Activated B cell treated with CpG ODN at 0.5 μM for 24 hours (primary cell): ENCODE results near the gene TUBA8. TPM values are rescaled to one million over a fixed set of nuclear protein-coding genes. Genes with fewer than 3 reads are reported as not detected.
"Not testable (repeated sequence)": the region's sequence is repeated elsewhere in the genome, so short reads cannot be mapped to it uniquely, and the experiment has no call there.

Experiments
- ATAC-seq: fragments of 200-7000 bp; cut with Tn5 transposase; one replicate; pipeline ENCODE4 v1.10.0; 2021; ENCODE audit warnings: low read depth, mild to moderate bottlenecking, moderate library complexity
- CTCF ChIA-PET: fragments of 350-600 bp; sonication (Branson Sonifier 250); formaldehyde crosslinking; loops from one replicate; lab custom pipeline; 2021; ENCODE audit warnings: antibody characterized with exemption; lab: Charles Lee
- POLR2A ChIA-PET: fragments of 350-600 bp; sonication (Branson Sonifier 250); formaldehyde crosslinking; loops from one replicate; lab custom pipeline; 2021; ENCODE audit warnings: antibody characterized with exemption; lab: Charles Lee
- DNase-seq: peaks from one replicate; pipeline ENCODE4 v3.0.0; 2022
- H3K27ac Mint-ChIP-seq: one replicate; pipeline ENCODE4 v1.8.0; 2020; ENCODE audit warnings: mixed read lengths
- H3K27me3 Mint-ChIP-seq: one replicate; pipeline ENCODE4 v1.8.0; 2021; ENCODE audit warnings: mixed read lengths
- H3K36me3 Mint-ChIP-seq: one replicate; pipeline ENCODE4 v1.8.0; 2021; ENCODE audit warnings: low read depth, mixed read lengths
- H3K4me1 Mint-ChIP-seq: one replicate; pipeline ENCODE4 v1.8.0; 2021; ENCODE audit warnings: mixed read lengths
- H3K4me3 Mint-ChIP-seq: one replicate; pipeline ENCODE4 v1.8.0; 2020; ENCODE audit warnings: mild to moderate bottlenecking, mixed read lengths
- H3K9me3 Mint-ChIP-seq: one replicate; pipeline ENCODE4 v1.8.0; 2020; ENCODE audit warnings: mixed read lengths
- CTCF ChIP-seq: fragments of 200-600 bp; IDR thresholded peaks from one replicate; pipeline ENCODE4 v1.8.0; 2022; ENCODE audit warnings: antibody characterized with exemption, mild to moderate bottlenecking
- intact Hi-C: fragments of 100-400 bp; cut with micrococcal nuclease; formaldehyde crosslinking; loops from one replicate; pipeline ENCODE4 v1.15.1; 2024
- total RNA-seq: library from RNA; stranded (reverse); gene quantifications from 2 replicates; pipeline ENCODE4 v1.2.3, GENCODE V29; 2022

Gene TUBA8
- total RNA-seq, 1 donor from 2014 or later, result 2.4 TPM

GRCh38 chr22:18152519-18152918 lies 41.9 kb downstream of the TUBA8 start:
- Mint-ChIP-seq H3K36me3 (peaks cover 4% of the 10 kb centered on the region), H3K9me3 (no peaks in the 10 kb centered on the region), H3K4me1 (peaks cover 21% of the 10 kb centered on the region), H3K27me3 (no peaks in the 10 kb centered on the region), H3K4me3 (no peak overlapping the region), H3K27ac (no peak overlapping the region)
- intact Hi-C loops, result no loop called here
- ChIA-PET POLR2A (no interaction called here), CTCF (no interaction called here)
- no peak for DNase-seq
- no peak for TF ChIP-seq CTCF
- no peak for ATAC-seq

- ATAC-seq (no peak), DNase-seq (no peak)
- intact Hi-C loops, result no loop called here
- ChIA-PET CTCF (no interaction called here), POLR2A (no interaction called here)
- Mint-ChIP-seq H3K27ac (no peak overlapping the region), H3K4me3 (no peak overlapping the region), H3K4me1 (peaks cover 19% of the 10 kb centered on the region), H3K36me3 (peaks cover 4% of the 10 kb centered on the region), H3K27me3 (no peaks in the 10 kb centered on the region), H3K9me3 (no peaks in the 10 kb centered on the region)
- no peak for TF ChIP-seq CTCF
Measured at GRCh38 chr22:18154821-18155390, 44.3 kb downstream of the TUBA8 start.

GRCh38 chr22:18155546-18155945 lies 44.9 kb downstream of the TUBA8 start:
- H3K36me3 Mint-ChIP-seq, H3K4me3 Mint-ChIP-seq, ATAC-seq, CTCF ChIA-PET, H3K9me3 Mint-ChIP-seq, DNase-seq, POLR2A ChIA-PET, intact Hi-C loops, H3K27ac Mint-ChIP-seq, H3K27me3 Mint-ChIP-seq: not testable (repeated sequence)
- peaks cover 13% of the 10 kb centered on the region for H3K4me1 Mint-ChIP-seq

GRCh38 chr22:18156878-18157713 lies 46.5 kb downstream of the TUBA8 start:
- ATAC-seq (no peak), DNase-seq (no peak)
- no peak overlapping the region for H3K4me3 Mint-ChIP-seq
- no peak for TF ChIP-seq CTCF
- H3K4me1 Mint-ChIP-seq, result peaks cover 4% of the 10 kb centered on the region
- ChIA-PET CTCF (no interaction called here), POLR2A (no interaction called here)
- no peaks in the 10 kb centered on the region for H3K9me3 Mint-ChIP-seq
- H3K27me3 Mint-ChIP-seq, result no peaks in the 10 kb centered on the region
- H3K27ac Mint-ChIP-seq, result no peak overlapping the region
- intact Hi-C loops, result no loop called here
- peaks cover 4% of the 10 kb centered on the region for H3K36me3 Mint-ChIP-seq

- Mint-ChIP-seq H3K9me3 (no peaks in the 10 kb centered on the region), H3K4me1 (peaks cover 2% of the 10 kb centered on the region), H3K27ac (no peak overlapping the region), H3K36me3 (peaks cover 4% of the 10 kb centered on the region), H3K4me3 (no peak overlapping the region), H3K27me3 (no peaks in the 10 kb centered on the region)
- no peak for DNase-seq
- no peak for ATAC-seq
- TF ChIP-seq CTCF, result no peak
- intact Hi-C loops, result no loop called here
- POLR2A ChIA-PET, result no interaction called here
- CTCF ChIA-PET, result no interaction called here
Measured at GRCh38 chr22:18157714-18158028, 47.1 kb downstream of the TUBA8 start.

- H3K27ac Mint-ChIP-seq, H3K36me3 Mint-ChIP-seq, CTCF ChIA-PET, H3K4me1 Mint-ChIP-seq, H3K27me3 Mint-ChIP-seq, H3K9me3 Mint-ChIP-seq, H3K4me3 Mint-ChIP-seq, DNase-seq, ATAC-seq, intact Hi-C loops: not testable (repeated sequence)
- POLR2A ChIA-PET, result interaction anchor here (0.6 kb wide), 1 partner anchor 10 kb away, joined by 3 read pairs; no protein-coding TSS in a partner anchor
Measured at GRCh38 chr22:18160641-18161040, 50.0 kb downstream of the TUBA8 start.

- H3K4me1 Mint-ChIP-seq, intact Hi-C loops, H3K27ac Mint-ChIP-seq, CTCF ChIA-PET, POLR2A ChIA-PET, H3K36me3 Mint-ChIP-seq, H3K9me3 Mint-ChIP-seq, DNase-seq, H3K27me3 Mint-ChIP-seq, H3K4me3 Mint-ChIP-seq: not testable (repeated sequence)
- ATAC-seq, result peak; percentile 18
Measured at GRCh38 chr22:18163843-18164242, 53.2 kb downstream of the TUBA8 start.

- CTCF ChIA-PET, H3K9me3 Mint-ChIP-seq, H3K4me1 Mint-ChIP-seq, DNase-seq, H3K27me3 Mint-ChIP-seq, POLR2A ChIA-PET, H3K4me3 Mint-ChIP-seq, ATAC-seq, H3K27ac Mint-ChIP-seq, H3K36me3 Mint-ChIP-seq, intact Hi-C loops: not testable (repeated sequence)
Measured at GRCh38 chr22:18164584-18164983, 54.0 kb downstream of the TUBA8 start.
